IMR-90 (cell line): ENCODE results near the gene NANOGP8. TPM values are rescaled to one million over a fixed set of nuclear protein-coding genes. Genes with fewer than 3 reads are reported as not detected.
"Not testable (repeated sequence)": the region's sequence is repeated elsewhere in the genome, so short reads cannot be mapped to it uniquely, and the experiment has no call there.

ENCODE experiments used
- ATAC-seq: fragments of 200-7000 bp; cut with Tn5 transposase; 2 replicates; pipeline ENCODE4 v1.9.1; 2020; ENCODE audit warnings: low read depth, mild to moderate bottlenecking, moderate library complexity
- BruUV-seq: library from RNA; stranded (reverse); fragments of 400-500 nt; replicated peaks from 2 replicates; lab custom pipeline; 2021; lab: Mats Ljungman, UMichigan
- CTCF ChIA-PET: fragments of 300-600 bp; formaldehyde crosslinking; extraction: SDS; loops from one replicate; lab custom pipeline; 2021; ENCODE audit warnings: antibody characterized with exemption; lab: Yijun Ruan, JAX
- POLR2A ChIA-PET: fragments of 300-600 bp; sonication (Branson Sonifier 250); formaldehyde crosslinking; loops from one replicate; lab custom pipeline; 2022; ENCODE audit warnings: antibody characterized with exemption; ENCODE audit not compliant: unreplicated experiment; lab: Charles Lee
- DNase-seq: peaks from one replicate; pipeline ENCODE4 v3.0.0; 2013
- H2AFZ ChIP-seq: replicated peaks from 2 replicates; pipeline ENCODE3; 2013; ENCODE audit warnings: low read length, mild to moderate bottlenecking; ENCODE audit not compliant: poor library complexity
- H2AK5ac ChIP-seq: 2 replicates; pipeline ENCODE4 v1.6.1; 2013; ENCODE audit warnings: low read depth, low read length, inconsistent platforms
- H2AK9ac ChIP-seq: replicated peaks from 2 replicates; pipeline ENCODE3; 2013; ENCODE audit warnings: mild to moderate bottlenecking, low read depth, low read length, moderate library complexity; ENCODE audit not compliant: poor library complexity
- H2BK120ac ChIP-seq: 2 replicates; pipeline ENCODE4 v1.6.1; 2013; ENCODE audit warnings: low read depth, low read length, inconsistent platforms
- H2BK15ac ChIP-seq: 3 replicates; pipeline ENCODE4 v1.6.1; 2013; ENCODE audit warnings: low read depth, low read length, inconsistent platforms
- H2BK20ac ChIP-seq: 2 replicates; pipeline ENCODE4 v1.6.1; 2013; ENCODE audit warnings: low read depth, mild to moderate bottlenecking, inconsistent platforms, low read length, moderate library complexity
- H2BK5ac ChIP-seq: 2 replicates; pipeline ENCODE4 v1.6.1; 2013; ENCODE audit warnings: mild to moderate bottlenecking, low read depth, low read length, inconsistent platforms; ENCODE audit not compliant: poor library complexity, severe bottlenecking
- H3K14ac ChIP-seq: replicated peaks from 2 replicates; pipeline ENCODE4 v1.6.1; 2013; ENCODE audit warnings: low read depth, low read length, inconsistent platforms
- H3K18ac ChIP-seq: 2 replicates; pipeline ENCODE4 v1.6.1; 2013; ENCODE audit warnings: low read depth, low read length, control low read depth
- H3K23ac ChIP-seq: 2 replicates; pipeline ENCODE4 v1.6.1; 2013; ENCODE audit warnings: low read depth, low read length, inconsistent platforms
- H3K27ac ChIP-seq: 2 replicates; pipeline ENCODE4 v1.5.1; 2013; ENCODE audit warnings: mild to moderate bottlenecking, control low read depth, low read length; ENCODE audit not compliant: insufficient read depth
- H3K27me3 ChIP-seq: 2 replicates; pipeline ENCODE4 v1.6.1; 2013; ENCODE audit warnings: low read length; ENCODE audit not compliant: control insufficient read depth, insufficient read depth
- H3K36me3 ChIP-seq: 2 replicates; pipeline ENCODE4 v1.6.1; 2013; ENCODE audit warnings: low read length, mixed read lengths; ENCODE audit not compliant: control insufficient read depth, insufficient read depth
- H3K4ac ChIP-seq: 2 replicates; pipeline ENCODE4 v1.6.1; 2013; ENCODE audit warnings: low read depth, low read length, inconsistent platforms
- H3K4me1 ChIP-seq: 2 replicates; pipeline ENCODE4 v1.6.1; 2013; ENCODE audit warnings: low read length, mixed read lengths; ENCODE audit not compliant: control insufficient read depth, insufficient read depth
- H3K4me2 ChIP-seq: 2 replicates; pipeline ENCODE4 v1.6.1; 2013; ENCODE audit warnings: low read depth, mild to moderate bottlenecking, control low read depth, low read length, moderate library complexity
- H3K4me3 ChIP-seq: 2 replicates; pipeline ENCODE4 v1.5.1; 2013; ENCODE audit warnings: low read depth, mild to moderate bottlenecking, control low read depth, low read length, moderate library complexity; ENCODE audit not compliant: insufficient read depth
- H3K56ac ChIP-seq: 2 replicates; pipeline ENCODE4 v1.6.1; 2013; ENCODE audit warnings: low read length, inconsistent platforms; ENCODE audit not compliant: insufficient read depth; ENCODE audit errors: extremely low read depth
- H3K79me1 ChIP-seq, 2 experiments: 2 replicates each; pipeline ENCODE4 v1.6.1; 2013; ENCODE audit warnings: low read length in 2 of 2, inconsistent platforms in 1 of 2, low read depth in 1 of 2
- H3K9ac ChIP-seq: 2 replicates; pipeline ENCODE4 v1.6.1; 2013; ENCODE audit warnings: low read depth, low read length, control low read depth
- H3K9me1 ChIP-seq: 2 replicates; pipeline ENCODE4 v1.6.1; 2013; ENCODE audit warnings: low read length, inconsistent platforms; ENCODE audit not compliant: insufficient read depth
- H3K9me3 ChIP-seq: 2 replicates; pipeline ENCODE4 v1.6.1; 2013; ENCODE audit warnings: low read length; ENCODE audit not compliant: control insufficient read depth, insufficient read depth
- H4K20me1 ChIP-seq: 2 replicates; pipeline ENCODE4 v1.6.1; 2013; ENCODE audit warnings: low read length, inconsistent platforms; ENCODE audit not compliant: insufficient read depth
- H4K5ac ChIP-seq: 2 replicates; pipeline ENCODE4 v1.6.1; 2013; ENCODE audit warnings: mild to moderate bottlenecking, low read depth, low read length, control low read depth
- H4K8ac ChIP-seq, 2 experiments: 2 replicates each; pipeline ENCODE4 v1.6.1; 2013; ENCODE audit warnings: low read depth in 2 of 2, low read length in 2 of 2, control low read depth in 1 of 2, inconsistent platforms in 1 of 2
- H4K91ac ChIP-seq: 2 replicates; pipeline ENCODE4 v1.6.1; 2013; ENCODE audit warnings: low read depth, low read length, inconsistent platforms; ENCODE audit not compliant: insufficient read depth
- BHLHE40 ChIP-seq: fragments of 150-350 bp; IDR thresholded peaks from 2 replicates; pipeline ENCODE4 v1.6.1; 2016; ENCODE audit warnings: mild to moderate bottlenecking, low read depth, low read length
- CEBPB ChIP-seq: IDR thresholded peaks from 2 replicates; pipeline ENCODE4 v1.6.1; 2012; ENCODE audit warnings: low read depth, low read length, improper control_type of control experiment
- FOS ChIP-seq: fragments of 150-350 bp; IDR thresholded peaks from 2 replicates; pipeline ENCODE4 v1.6.1; 2016; ENCODE audit warnings: low read depth, low read length
- MXI1 ChIP-seq: IDR thresholded peaks from 2 replicates; pipeline ENCODE4 v1.6.1; 2012; ENCODE audit warnings: low read depth, mild to moderate bottlenecking, low read length, moderate library complexity, borderline replicate concordance
- WGBS, 2 experiments: methylation state at CpG; one replicate each; pipeline versions ENCODE4 v1.1.5 to v1.1.7; 2013; ENCODE audit warnings: missing lambda C conversion rate in 2 of 2; ENCODE audit not compliant: insufficient read length in 1 of 2; ENCODE audit errors: extremely low coverage in 2 of 2; 5-methylcytosine and 5-hydroxymethylcytosine counted together
- dilution Hi-C: fragments of 300-500 bp; cut with HindIII; formaldehyde crosslinking; loops from one replicate; pipeline ENCODE4 v1.14.3; 2018; ENCODE audit warnings: low sequenced_read_pairs; ENCODE audit not compliant: unreplicated experiment
- in situ Hi-C: fragments of 300-500 bp; cut with MboI; formaldehyde crosslinking; loops from 3 replicates; pipeline ENCODE4 v1.14.3; 2019; ENCODE audit warnings: low sequenced_read_pairs, inconsistent platforms, mixed read lengths
- intact Hi-C: fragments of 100-400 bp; cut with micrococcal nuclease; formaldehyde crosslinking; loops from 2 replicates; pipeline ENCODE4 v1.10.0; 2022
- polyA plus RNA-seq, 3 experiments: library from polyadenylated mRNA; depleted of rRNA; stranded (reverse); fragments of >200 nt; gene quantifications; 2 replicates each; pipeline ENCODE4 v1.2.3, GENCODE V29; 2012; ENCODE audit warnings: low replicate concordance in 1 of 3
- total RNA-seq: library from RNA; depleted of rRNA; stranded (reverse); fragments of >200 nt; gene quantifications from 2 replicates; pipeline ENCODE4 v1.2.3, GENCODE V29; 2012
- TF ChIP-seq, protein P1 (sequence below): conservative IDR thresholded peaks from 2 replicates; pipeline ENCODE4 v1.5.1; 2012; ENCODE audit warnings: mild to moderate bottlenecking, low read depth, low read length, improper control_type of control experiment

Gene NANOGP8
- total and polyA plus RNA-seq, 2 of the 4 experiments (the other 2 are of a cell fraction), result not detected

DNA sequence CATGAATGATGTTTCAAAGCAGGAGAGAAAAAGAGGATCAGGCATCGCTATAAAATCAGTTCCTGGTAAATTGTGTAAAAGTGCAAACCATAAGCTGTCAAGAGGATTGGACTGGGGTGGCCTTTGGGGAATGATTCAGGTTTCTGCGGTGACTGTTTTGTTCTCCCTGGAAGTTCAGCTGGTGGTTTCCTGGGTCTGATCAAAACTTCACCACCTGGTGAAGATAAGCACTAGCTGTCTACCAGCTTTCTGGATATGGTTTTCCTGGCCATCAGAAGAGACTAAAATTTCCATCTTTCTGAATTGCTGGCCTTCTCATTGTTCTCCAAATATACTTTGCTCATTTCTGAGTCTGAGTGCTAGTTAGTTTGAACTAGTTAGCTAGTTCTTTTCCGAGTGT lies 2.7 kb upstream of the NANOGP8 start (continued):
- TF ChIP-seq, protein P1, sequence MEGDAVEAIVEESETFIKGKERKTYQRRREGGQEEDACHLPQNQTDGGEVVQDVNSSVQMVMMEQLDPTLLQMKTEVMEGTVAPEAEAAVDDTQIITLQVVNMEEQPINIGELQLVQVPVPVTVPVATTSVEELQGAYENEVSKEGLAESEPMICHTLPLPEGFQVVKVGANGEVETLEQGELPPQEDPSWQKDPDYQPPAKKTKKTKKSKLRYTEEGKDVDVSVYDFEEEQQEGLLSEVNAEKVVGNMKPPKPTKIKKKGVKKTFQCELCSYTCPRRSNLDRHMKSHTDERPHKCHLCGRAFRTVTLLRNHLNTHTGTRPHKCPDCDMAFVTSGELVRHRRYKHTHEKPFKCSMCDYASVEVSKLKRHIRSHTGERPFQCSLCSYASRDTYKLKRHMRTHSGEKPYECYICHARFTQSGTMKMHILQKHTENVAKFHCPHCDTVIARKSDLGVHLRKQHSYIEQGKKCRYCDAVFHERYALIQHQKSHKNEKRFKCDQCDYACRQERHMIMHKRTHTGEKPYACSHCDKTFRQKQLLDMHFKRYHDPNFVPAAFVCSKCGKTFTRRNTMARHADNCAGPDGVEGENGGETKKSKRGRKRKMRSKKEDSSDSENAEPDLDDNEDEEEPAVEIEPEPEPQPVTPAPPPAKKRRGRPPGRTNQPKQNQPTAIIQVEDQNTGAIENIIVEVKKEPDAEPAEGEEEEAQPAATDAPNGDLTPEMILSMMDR, result no peak
- TF ChIP-seq MXI1 (no peak), FOS (no peak), BHLHE40 (no peak), CEBPB (no peak)

- H3K18ac ChIP-seq, H3K79me1 ChIP-seq, H3K14ac ChIP-seq, H3K4me2 ChIP-seq, dilution Hi-C loops, H3K9me3 ChIP-seq, H2BK5ac ChIP-seq, H3K23ac ChIP-seq, CTCF ChIA-PET, intact Hi-C loops, H3K56ac ChIP-seq, BruUV-seq, H2AK9ac ChIP-seq, POLR2A ChIA-PET, H3K36me3 ChIP-seq, H3K9me1 ChIP-seq, H3K27me3 ChIP-seq, H2BK15ac ChIP-seq, ATAC-seq, H3K27ac ChIP-seq, H3K9ac ChIP-seq, in situ Hi-C loops, H3K4me1 ChIP-seq, H4K8ac ChIP-seq, H2BK20ac ChIP-seq, H2AFZ ChIP-seq, H4K5ac ChIP-seq, DNase-seq, H3K4me3 ChIP-seq, H4K91ac ChIP-seq, H2BK120ac ChIP-seq, H3K4ac ChIP-seq, H4K20me1 ChIP-seq: not testable (repeated sequence)
- H2AK5ac ChIP-seq, result 0 out of 2 replicates have a peak overlapping the region, but pooled peaks have one; percentile 16
- WGBS, 2 experiments, result 100% methylated on average over 5 of the region's 36 CpGs; no CpG with 5 or more reads in 1 of the 2 experiments
Measured at GRCh38 chr15:35082371-35083348, 2.4 kb downstream of the NANOGP8 start.
